Measurements from ENCODE around the gene UBE2E1.

The UBE2E1 gene

DNA sequence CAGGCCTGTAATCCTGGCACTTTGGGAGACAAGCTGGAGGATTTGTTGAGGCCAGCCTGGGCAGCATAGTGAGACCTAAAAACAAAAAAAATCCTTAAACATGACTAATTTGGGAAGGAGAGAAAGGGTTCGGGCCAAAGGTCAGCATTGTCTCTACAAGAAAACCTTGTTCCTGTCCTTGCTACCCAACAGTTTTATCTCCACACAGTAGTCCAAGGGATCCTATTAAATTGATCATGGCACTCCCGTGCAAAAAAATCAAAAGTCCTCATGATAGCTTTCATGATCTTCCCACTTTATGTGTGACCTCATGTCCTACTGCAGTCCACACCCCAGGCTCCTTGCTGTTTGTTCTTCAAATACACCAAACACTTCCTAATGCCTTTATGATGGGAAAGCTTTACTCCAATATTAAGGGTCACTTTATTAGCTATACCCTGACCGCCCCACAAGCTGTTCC is 115.3 kb downstream of the UBE2E1 start:
- Mint-ChIP-seq H3K4me3 (no peak overlapping the region), H3K27me3 (no peaks in the 10 kb centered on the region), H3K9me3 (peaks cover 2% of the 10 kb centered on the region), H3K27ac (peak overlapping the region; percentile 56), H3K4me1 (ENCODE audit: low read depth) (peaks cover 26% of the 10 kb centered on the region), H3K36me3 (ENCODE audit: low read depth) (peaks cover 62% of the 10 kb centered on the region)
- intact Hi-C loops (cut with micrococcal nuclease), result no loop called here

DNA sequence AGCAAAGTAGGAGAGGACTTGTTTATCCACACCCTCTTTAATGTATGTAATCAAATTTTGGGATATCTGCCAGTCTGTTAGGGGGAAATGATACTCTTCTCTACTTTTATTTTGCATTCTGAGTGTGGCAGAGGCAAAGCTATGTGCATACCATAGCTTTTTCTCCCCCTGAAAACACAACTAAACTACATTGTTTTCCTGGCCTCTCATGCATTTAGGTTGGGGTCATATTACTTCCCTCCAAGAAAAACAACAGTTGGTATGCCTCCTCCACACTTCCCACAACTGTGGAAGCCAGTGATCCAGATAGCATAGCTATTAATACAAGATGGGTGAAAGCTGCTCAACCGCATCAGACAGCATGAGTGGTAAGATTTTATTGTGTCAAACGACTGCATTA is 118.0 kb downstream of the UBE2E1 start:
- H3K4me3 Mint-ChIP-seq, result no peak overlapping the region
- no peak overlapping the region for H3K27ac Mint-ChIP-seq
- no peaks in the 10 kb centered on the region for H3K27me3 Mint-ChIP-seq
- intact Hi-C loops (cut with micrococcal nuclease), result no loop called here
- peaks cover 36% of the 10 kb centered on the region for H3K36me3 Mint-ChIP-seq (ENCODE audit: low read depth)
- H3K4me1 Mint-ChIP-seq (ENCODE audit: low read depth), result peaks cover 28% of the 10 kb centered on the region
- peaks cover 9% of the 10 kb centered on the region for H3K9me3 Mint-ChIP-seq

DNA sequence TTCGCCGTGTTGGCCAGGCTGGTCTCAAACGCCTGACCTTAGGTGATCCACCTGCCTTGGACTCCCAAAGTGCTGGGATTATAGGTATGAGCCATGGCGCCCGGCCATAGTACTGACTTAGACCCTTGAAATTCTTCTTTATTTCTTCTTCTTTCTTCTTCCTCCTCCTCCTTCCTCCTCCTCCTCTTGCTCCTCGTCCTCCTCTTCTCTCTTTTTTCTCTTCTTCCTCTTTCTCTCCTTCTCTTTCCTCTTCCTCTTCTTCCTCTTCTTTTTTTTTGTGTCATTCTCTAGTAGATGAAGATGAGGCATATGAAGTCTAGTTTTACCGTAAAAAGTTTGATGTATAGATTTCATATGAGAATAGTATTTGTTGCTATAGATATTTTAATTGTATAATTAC is 120.5 kb downstream of the UBE2E1 start:
- H3K27ac Mint-ChIP-seq, result no peak overlapping the region
- H3K36me3 Mint-ChIP-seq (ENCODE audit: low read depth), result peaks cover 11% of the 10 kb centered on the region
- peaks cover 9% of the 10 kb centered on the region for H3K9me3 Mint-ChIP-seq
- peaks cover 16% of the 10 kb centered on the region for H3K4me1 Mint-ChIP-seq (ENCODE audit: low read depth)
- H3K4me3 Mint-ChIP-seq, result peak overlapping the region; percentile 10
- intact Hi-C loops (cut with micrococcal nuclease), result no loop called here
- no peaks in the 10 kb centered on the region for H3K27me3 Mint-ChIP-seq

DNA sequence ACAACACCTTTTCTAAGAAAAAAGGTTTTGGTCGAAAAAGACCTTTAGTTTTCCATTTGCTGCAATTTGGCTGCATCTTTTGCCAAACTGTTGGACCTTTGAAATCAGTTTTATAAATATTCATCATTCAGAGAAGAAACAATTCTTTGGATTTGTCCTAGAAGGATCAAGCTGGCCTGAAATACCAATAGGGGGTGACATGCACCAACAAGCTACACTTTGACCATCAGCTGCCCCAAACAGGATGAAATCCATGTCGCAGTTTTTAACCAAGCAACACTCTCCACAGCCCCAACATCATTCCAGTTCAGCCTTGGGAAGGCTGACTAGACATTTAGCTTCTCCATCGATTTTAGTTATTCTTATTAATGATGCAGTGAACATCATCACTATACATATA is 121.0 kb downstream of the UBE2E1 start:
- Mint-ChIP-seq H3K27me3 (no peaks in the 10 kb centered on the region), H3K36me3 (ENCODE audit: low read depth) (peaks cover 6% of the 10 kb centered on the region), H3K4me3 (no peak overlapping the region), H3K4me1 (ENCODE audit: low read depth) (peaks cover 21% of the 10 kb centered on the region), H3K9me3 (peaks cover 9% of the 10 kb centered on the region), H3K27ac (no peak overlapping the region)
- intact Hi-C loops (cut with micrococcal nuclease), result no loop called here

DNA sequence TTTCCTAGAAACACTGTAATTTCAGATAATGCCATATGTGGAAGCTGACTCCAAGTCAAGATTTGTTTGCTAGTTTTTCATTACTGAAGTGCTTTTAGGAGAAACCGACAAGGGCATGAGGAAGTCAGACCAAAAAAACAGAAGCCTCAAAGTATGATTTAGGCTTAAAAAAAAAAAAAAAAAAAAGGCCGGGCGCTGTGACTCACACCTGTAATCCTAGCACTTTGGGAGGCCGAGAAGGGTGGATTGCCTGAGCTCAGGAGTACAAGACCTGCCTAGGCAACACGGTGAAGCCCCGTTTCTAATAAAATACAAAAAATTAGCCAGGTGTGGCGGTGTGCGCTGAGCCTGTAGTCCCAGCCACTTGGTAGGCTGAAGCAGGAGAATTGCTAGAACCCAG is 122.8 kb downstream of the UBE2E1 start:
- Mint-ChIP-seq H3K27me3 (no peaks in the 10 kb centered on the region), H3K4me1 (ENCODE audit: low read depth) (peaks cover 37% of the 10 kb centered on the region), H3K9me3 (peaks cover 9% of the 10 kb centered on the region), H3K4me3 (no peak overlapping the region), H3K27ac (peak overlapping the region; percentile 27), H3K36me3 (ENCODE audit: low read depth) (no peaks in the 10 kb centered on the region)
- intact Hi-C loops (cut with micrococcal nuclease), result no loop called here

DNA sequence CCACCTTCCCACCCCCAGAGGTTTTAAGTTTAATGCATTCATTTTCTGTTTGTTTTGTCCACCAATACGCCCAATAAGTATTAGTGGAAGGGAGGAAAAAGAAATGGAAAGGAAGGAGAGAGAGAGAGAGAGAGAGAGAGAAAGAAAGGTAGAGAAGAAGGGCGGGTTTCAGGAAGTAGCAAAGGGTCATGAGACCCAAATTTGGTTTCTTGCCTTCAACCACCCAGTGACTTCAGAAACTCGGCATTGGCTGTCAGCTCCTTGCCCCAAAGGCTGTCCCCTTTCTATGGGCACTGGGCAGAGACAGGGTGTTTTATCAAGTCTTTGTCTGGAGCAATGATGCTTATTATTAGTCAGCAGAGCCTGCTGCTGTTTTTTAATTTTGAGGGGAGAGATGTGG is 125.8 kb downstream of the UBE2E1 start:
- Mint-ChIP-seq H3K4me1 (ENCODE audit: low read depth) (peaks cover 31% of the 10 kb centered on the region), H3K9me3 (peaks cover 1% of the 10 kb centered on the region), H3K27ac (no peak overlapping the region), H3K27me3 (no peaks in the 10 kb centered on the region), H3K36me3 (ENCODE audit: low read depth) (no peaks in the 10 kb centered on the region), H3K4me3 (no peak overlapping the region)
- intact Hi-C loops (cut with micrococcal nuclease), result no loop called here

DNA sequence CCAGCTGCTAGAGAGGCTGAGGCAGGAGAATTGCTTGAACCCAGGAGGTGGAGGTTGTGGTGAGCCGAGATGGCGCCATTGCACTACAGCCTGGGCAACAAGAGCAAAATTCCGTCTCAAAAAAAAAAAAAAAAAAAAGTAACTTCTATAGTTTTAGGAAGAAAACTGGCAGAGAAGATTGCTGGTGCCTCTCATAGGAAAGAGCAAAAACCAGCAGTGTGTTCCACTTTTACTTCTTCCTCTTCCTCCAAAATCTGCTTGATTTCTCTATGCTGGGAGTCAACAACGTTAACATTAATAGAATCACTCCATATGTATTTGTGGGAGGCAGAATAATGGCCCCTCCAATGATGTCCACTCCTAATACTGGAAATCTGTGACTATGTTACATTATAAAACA is 126.8 kb downstream of the UBE2E1 start:
- intact Hi-C loops (cut with micrococcal nuclease), result no loop called here
- H3K27me3 Mint-ChIP-seq, result no peaks in the 10 kb centered on the region
- H3K4me1 Mint-ChIP-seq (ENCODE audit: low read depth), result peaks cover 30% of the 10 kb centered on the region
- no peak overlapping the region for H3K4me3 Mint-ChIP-seq
- H3K36me3 Mint-ChIP-seq (ENCODE audit: low read depth), result no peaks in the 10 kb centered on the region
- peak overlapping the region; percentile 48 for H3K27ac Mint-ChIP-seq
- H3K9me3 Mint-ChIP-seq, result no peaks in the 10 kb centered on the region

DNA sequence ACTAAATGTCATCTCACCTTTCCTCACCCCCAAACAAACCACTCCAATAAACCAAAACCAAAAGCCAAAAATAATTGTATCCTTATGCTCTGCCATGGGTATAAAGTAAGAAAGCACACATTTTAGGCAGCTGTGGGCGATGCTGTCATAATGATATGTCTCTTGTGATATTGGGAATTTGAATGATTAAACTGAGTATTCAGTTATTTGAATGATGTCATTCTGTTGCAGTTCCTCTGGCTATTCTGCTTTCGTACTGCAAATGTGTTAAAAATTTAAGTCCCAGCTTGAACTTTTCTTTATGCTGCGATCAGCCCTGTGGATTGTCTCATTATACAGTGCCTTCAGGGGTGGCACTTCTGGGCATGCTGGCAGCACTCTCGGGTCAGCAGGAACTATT is 128.5 kb downstream of the UBE2E1 start:
- no peak overlapping the region for H3K4me3 Mint-ChIP-seq
- H3K36me3 Mint-ChIP-seq (ENCODE audit: low read depth), result no peaks in the 10 kb centered on the region
- peaks cover 2% of the 10 kb centered on the region for H3K27me3 Mint-ChIP-seq
- H3K9me3 Mint-ChIP-seq, result peaks cover 11% of the 10 kb centered on the region
- H3K27ac Mint-ChIP-seq, result no peak overlapping the region
- H3K4me1 Mint-ChIP-seq (ENCODE audit: low read depth), result peaks cover 24% of the 10 kb centered on the region
- intact Hi-C loops (cut with micrococcal nuclease), result no loop called here

DNA sequence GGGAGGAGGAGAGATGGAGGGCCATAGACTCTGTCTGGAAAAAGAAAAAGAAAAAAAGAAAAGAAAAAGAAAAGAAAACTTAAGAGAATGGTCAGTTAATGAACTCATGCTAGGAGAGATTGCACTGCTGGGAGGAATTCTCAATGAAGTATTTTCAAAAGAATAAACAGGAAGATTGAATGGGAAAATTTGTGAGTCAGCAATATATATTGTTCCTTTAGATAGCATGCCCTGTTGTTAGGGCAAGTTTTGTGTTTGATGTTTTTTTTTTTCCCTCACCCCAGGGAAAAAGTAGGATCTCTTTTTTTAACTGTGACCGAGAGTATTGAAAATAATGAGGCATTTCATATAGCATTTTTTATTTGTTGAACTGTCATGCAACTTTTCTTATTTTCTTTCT is 131.5 kb downstream of the UBE2E1 start:
- no peak overlapping the region for H3K4me3 Mint-ChIP-seq
- intact Hi-C loops (cut with micrococcal nuclease), result no loop called here
- peaks cover 12% of the 10 kb centered on the region for H3K9me3 Mint-ChIP-seq
- H3K4me1 Mint-ChIP-seq (ENCODE audit: low read depth), result peaks cover 11% of the 10 kb centered on the region
- no peak overlapping the region for H3K27ac Mint-ChIP-seq
- no peaks in the 10 kb centered on the region for H3K36me3 Mint-ChIP-seq (ENCODE audit: low read depth)
- H3K27me3 Mint-ChIP-seq, result peaks cover 4% of the 10 kb centered on the region

DNA sequence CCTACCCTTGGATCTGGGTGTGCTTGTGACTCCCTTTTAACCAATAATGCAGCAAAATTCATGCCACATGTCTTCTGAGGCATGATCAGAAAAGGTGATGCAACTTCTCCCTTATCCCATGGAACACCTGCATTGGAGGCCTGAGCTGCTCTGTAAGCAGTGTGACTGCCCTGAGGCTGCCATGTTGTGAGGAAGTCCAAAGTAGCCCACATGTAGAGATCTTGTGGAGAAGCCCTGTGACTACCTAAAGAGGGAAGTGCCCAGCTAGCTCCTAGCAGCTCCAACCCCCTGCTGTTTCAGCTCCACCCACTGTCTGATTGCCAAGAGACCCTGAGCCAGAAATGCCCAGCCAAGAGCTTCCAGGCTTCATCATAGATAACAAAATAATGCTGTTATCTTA is 132.9 kb downstream of the UBE2E1 start:
- Mint-ChIP-seq H3K27ac (no peak overlapping the region), H3K27me3 (peaks cover 18% of the 10 kb centered on the region), H3K36me3 (ENCODE audit: low read depth) (no peaks in the 10 kb centered on the region), H3K4me3 (no peak overlapping the region), H3K4me1 (ENCODE audit: low read depth) (peaks cover 3% of the 10 kb centered on the region), H3K9me3 (peaks cover 12% of the 10 kb centered on the region)
- intact Hi-C loops (cut with micrococcal nuclease), result no loop called here

DNA sequence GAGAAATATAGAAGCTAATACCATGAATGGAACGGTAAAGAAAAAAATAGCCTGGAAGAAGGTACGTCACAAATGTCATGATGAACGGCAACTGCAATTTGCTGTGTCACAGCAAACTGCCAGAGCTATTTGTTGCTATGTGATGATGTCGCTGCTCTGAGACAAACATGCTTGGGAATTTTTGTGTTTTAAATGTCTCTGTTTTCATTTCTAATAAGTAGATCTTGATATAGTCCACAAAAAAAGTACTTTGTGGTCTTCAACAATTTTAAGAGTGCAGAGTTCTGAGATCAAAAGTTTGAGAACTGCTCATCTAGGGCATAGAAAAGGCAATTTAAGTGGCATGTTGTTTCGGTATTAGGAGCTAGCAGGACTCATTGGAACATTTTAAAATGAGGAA is 135.0 kb downstream of the UBE2E1 start:
- H3K4me3 Mint-ChIP-seq, result no peak overlapping the region
- no peak overlapping the region for H3K27ac Mint-ChIP-seq
- H3K9me3 Mint-ChIP-seq, result peaks cover 12% of the 10 kb centered on the region
- peaks cover 7% of the 10 kb centered on the region for H3K36me3 Mint-ChIP-seq (ENCODE audit: low read depth)
- peaks cover 15% of the 10 kb centered on the region for H3K4me1 Mint-ChIP-seq (ENCODE audit: low read depth)
- H3K27me3 Mint-ChIP-seq, result peaks cover 29% of the 10 kb centered on the region
- intact Hi-C loops (cut with micrococcal nuclease), result no loop called here
